PC-3 (cell line): ENCODE measurements around the gene DMBX1.

ENCODE experiments used
- CTCF ChIP-seq: fragments of 300-600 bp; sonication (generic); conservative IDR thresholded peaks from 2 replicates; pipeline ENCODE4 v1.5.1; 2017; ENCODE audit warnings: antibody characterized with exemption, low read depth, mild to moderate bottlenecking, low read length
- EZH2phosphoT487 ChIP-seq: fragments of 300-600 bp; sonication (generic); IDR thresholded peaks from 2 replicates; pipeline ENCODE4 v1.6.1; 2018; ENCODE audit warnings: mild to moderate bottlenecking, antibody characterized with exemption, low read length, borderline replicate concordance

GRCh38 chr1:46472498-46473181, 17.0 kb upstream of the DMBX1 start:
- TF ChIP-seq CTCF (no peak), EZH2phosphoT487 (no peak)
